Vagina (tissue), 2 donors: ENCODE results near the gene SRRM4.

Experiments used
- CTCF ChIP-seq, 3 experiments: fragments of 450-650 bp in 2 of 3; fragments of 200-600 bp in 1 of 3; sonication (generic) in 1 of 3; IDR thresholded peaks; one replicate each; pipeline ENCODE4 v1.5.1; 2017 to 2019; ENCODE audit warnings: antibody characterized with exemption in 3 of 3, mild to moderate bottlenecking in 2 of 3, moderate library complexity in 2 of 3
- POLR2A ChIP-seq, 2 donors: fragments of 450-650 bp; IDR thresholded peaks; one replicate each; pipeline ENCODE4 v1.6.1; 2017; ENCODE audit warnings: antibody characterized with exemption in 2 of 2, mild to moderate bottlenecking in 2 of 2, moderate library complexity in 2 of 2
- POLR2AphosphoS5 ChIP-seq, 2 donors: sonication (generic); formaldehyde crosslinking; IDR thresholded peaks; one replicate each; pipeline ENCODE4 v1.9.0; 2017; ENCODE audit warnings: antibody characterized with exemption in 2 of 2, mild to moderate bottlenecking in 2 of 2, low read depth in 1 of 2; ENCODE audit not compliant: insufficient read depth in 1 of 2

- no peak for TF ChIP-seq CTCF (IDR thresholded peaks at IDR 0.05)
- TF ChIP-seq POLR2A (IDR thresholded peaks at IDR 0.05) = no peak
- TF ChIP-seq POLR2AphosphoS5 (IDR thresholded peaks at IDR 0.05; ENCODE audit: insufficient read depth in 1 of 2, low read depth in 1 of 2) = no peak
These were observed 69.3 kb downstream of the SRRM4 start for GRCh38 chr12:119050663-119051062.
